Peyer's patch (tissue), 4 donors: Measurements from ENCODE around the gene VTA1. TPM values are rescaled to one million over a fixed set of nuclear protein-coding genes. Genes with fewer than 3 reads are reported as not detected.

ENCODE experiments used
- DNase-seq, 3 donors: peaks; one replicate each; pipeline ENCODE4 v3.0.0-alpha.2; 2017 to 2019
- H3K27ac ChIP-seq, 4 donors: fragments of 200-600 bp; sonication (generic); one replicate each; pipeline ENCODE4 v1.5.1; 2016 to 2019
- H3K27me3 ChIP-seq, 2 donors: fragments of 200-600 bp; sonication (generic); one replicate each; pipeline ENCODE4 v1.5.1; 2019
- H3K36me3 ChIP-seq, 3 donors: fragments of 200-600 bp; sonication (generic); one replicate each; pipeline ENCODE4 v1.5.1; 2016 to 2019
- H3K4me1 ChIP-seq, 4 donors: fragments of 200-600 bp; sonication (generic); one replicate each; pipeline ENCODE4 v1.5.1; 2016 to 2019
- H3K4me3 ChIP-seq, 4 donors: fragments of 200-600 bp; sonication (generic); 1 replicate in 3 of 4; 2 replicates in 1 of 4; pipeline ENCODE4 v1.5.1; 2016 to 2019; ENCODE audit warnings: mild to moderate bottlenecking in 1 of 4
- H3K9me3 ChIP-seq, 4 donors: fragments of 200-600 bp; sonication (generic); one replicate each; pipeline ENCODE4 v1.5.1; 2016 to 2019; ENCODE audit warnings: mild to moderate bottlenecking in 1 of 4
- CTCF ChIP-seq, 6 experiments: fragments of 450-650 bp in 4 of 6; fragments of 200-600 bp in 2 of 6; sonication (generic) in 1 of 6; IDR thresholded peaks; one replicate each; pipeline ENCODE4 v1.5.1; 2017 to 2019; ENCODE audit warnings: antibody characterized with exemption in 6 of 6, mild to moderate bottlenecking in 3 of 6, moderate library complexity in 1 of 6
- POLR2A ChIP-seq, 2 donors: fragments of 450-650 bp; IDR thresholded peaks; one replicate each; pipeline ENCODE4 v1.5.1; 2017; ENCODE audit warnings: antibody characterized with exemption in 2 of 2, mild to moderate bottlenecking in 2 of 2, moderate library complexity in 2 of 2
- total RNA-seq, 4 donors: library from RNA; depleted of rRNA; stranded (reverse); fragments of >200 nt; gene quantifications; one replicate each; pipeline ENCODE4 v1.1.0, GENCODE V29; 2016

The VTA1 gene
- total RNA-seq, 4 donors from 2014 or later = 41.3 to 60.9 (median 50.4) TPM

DNA sequence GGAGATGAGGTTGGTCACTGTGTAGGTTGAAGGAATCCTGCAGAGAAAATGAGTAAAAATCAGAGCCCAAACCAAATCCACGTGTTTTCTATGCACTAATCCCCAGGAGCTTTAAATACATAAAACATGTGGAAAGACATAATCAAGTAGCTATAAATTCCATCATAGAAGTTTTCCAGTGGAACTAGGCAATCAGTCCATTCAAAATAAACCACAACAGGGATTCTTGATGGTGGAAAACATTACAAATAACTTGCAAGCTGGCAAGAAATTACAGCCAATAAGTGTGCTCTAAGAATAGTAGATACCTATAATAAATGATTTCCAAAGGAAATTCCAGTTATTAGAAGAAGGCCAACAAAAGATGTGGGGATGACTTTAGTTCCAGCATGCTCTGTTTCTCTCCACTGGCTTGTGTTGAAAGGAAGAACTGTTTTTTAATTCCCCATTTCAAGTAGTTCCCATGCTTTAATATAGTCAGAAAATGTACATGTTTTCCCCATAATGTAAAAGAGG, 104.9 kb downstream of the VTA1 start:
- no peaks in the 10 kb centered on the region for H3K36me3 ChIP-seq
- H3K9me3 ChIP-seq = no peaks in the 10 kb centered on the region
- no peak for DNase-seq
- H3K27me3 ChIP-seq = no peaks in the 10 kb centered on the region
- H3K27ac ChIP-seq = no peak overlapping the region
- H3K4me3 ChIP-seq = no peak overlapping the region
- TF ChIP-seq POLR2A (IDR thresholded peaks at IDR 0.05) = no peak
- no peak for TF ChIP-seq CTCF (IDR thresholded peaks at IDR 0.05)
- no peaks in the 10 kb centered on the region for H3K4me1 ChIP-seq

- Histone ChIP-seq H3K27me3 (no peaks in the 10 kb centered on the region), H3K9me3 (no peaks in the 10 kb centered on the region), H3K4me3 (no peak overlapping the region), H3K4me1 (no peaks in the 10 kb centered on the region), H3K36me3 (no peaks in the 10 kb centered on the region), H3K27ac (no peak overlapping the region)
- no peak for DNase-seq
- no peak for TF ChIP-seq POLR2A (IDR thresholded peaks at IDR 0.05)
Observed at GRCh38 chr6:142254513-142254912, 107.5 kb downstream of the VTA1 start.

DNA sequence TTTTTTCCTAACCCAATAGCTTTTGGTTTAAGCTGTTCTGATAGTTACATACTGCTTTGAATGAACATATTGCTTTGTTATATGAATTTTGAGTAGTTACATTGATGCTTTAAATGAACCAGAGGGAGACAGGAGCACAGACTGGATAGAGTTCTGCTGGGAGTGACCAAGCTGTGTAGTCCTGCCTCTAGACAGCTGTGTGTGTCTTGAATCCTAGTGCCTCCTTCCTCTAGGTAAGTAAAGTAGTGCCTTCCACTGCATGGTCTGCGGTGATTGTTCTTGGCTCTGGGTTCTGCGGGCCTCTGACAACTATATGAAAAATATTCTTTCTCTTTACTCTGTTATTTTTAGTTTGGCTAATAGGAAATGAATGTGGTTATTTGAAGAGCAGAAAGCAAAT, 108.7 kb downstream of the VTA1 start:
- TF ChIP-seq CTCF (IDR thresholded peaks at IDR 0.05) = no peak
- no peaks in the 10 kb centered on the region for H3K4me1 ChIP-seq
- H3K4me3 ChIP-seq = no peak overlapping the region
- DNase-seq = no peak
- no peaks in the 10 kb centered on the region for H3K36me3 ChIP-seq
- H3K9me3 ChIP-seq = no peaks in the 10 kb centered on the region
- H3K27me3 ChIP-seq = no peaks in the 10 kb centered on the region
- H3K27ac ChIP-seq = no peak overlapping the region

GRCh38 chr6:142258305-142258704, 111.2 kb downstream of the VTA1 start:
- Histone ChIP-seq H3K4me1 (no peaks in the 10 kb centered on the region), H3K27ac (no peak overlapping the region), H3K9me3 (no peaks in the 10 kb centered on the region), H3K4me3 (no peak overlapping the region), H3K36me3 (no peaks in the 10 kb centered on the region), H3K27me3 (no peaks in the 10 kb centered on the region)
- TF ChIP-seq CTCF (IDR thresholded peaks at IDR 0.05) (no peak), POLR2A (IDR thresholded peaks at IDR 0.05) (no peak)
- no peak for DNase-seq

- no peak overlapping the region for H3K4me3 ChIP-seq
- DNase-seq = no peak
- no peak for TF ChIP-seq POLR2A (IDR thresholded peaks at IDR 0.05)
- TF ChIP-seq CTCF (IDR thresholded peaks at IDR 0.05) = no peak
- H3K36me3 ChIP-seq = no peaks in the 10 kb centered on the region
- no peak overlapping the region for H3K27ac ChIP-seq
- H3K27me3 ChIP-seq = no peaks in the 10 kb centered on the region
- H3K9me3 ChIP-seq = no peaks in the 10 kb centered on the region
- no peaks in the 10 kb centered on the region for H3K4me1 ChIP-seq
Observed at GRCh38 chr6:142258757-142259156, 111.7 kb downstream of the VTA1 start.

GRCh38 chr6:142260748-142261147, 113.7 kb downstream of the VTA1 start:
- no peak overlapping the region for H3K4me3 ChIP-seq
- TF ChIP-seq POLR2A (IDR thresholded peaks at IDR 0.05) = no peak
- TF ChIP-seq CTCF (IDR thresholded peaks at IDR 0.05) = no peak
- H3K36me3 ChIP-seq = no peaks in the 10 kb centered on the region
- H3K27me3 ChIP-seq = no peaks in the 10 kb centered on the region
- H3K4me1 ChIP-seq = no peaks in the 10 kb centered on the region
- no peaks in the 10 kb centered on the region for H3K9me3 ChIP-seq
- no peak for DNase-seq
- H3K27ac ChIP-seq = no peak overlapping the region
